Thoracic aorta (tissue), 2 donors: ENCODE measurements around the gene ERBB4. TPM values are rescaled to one million over a fixed set of nuclear protein-coding genes. Genes with fewer than 3 reads are reported as not detected.

Source experiments
- ATAC-seq: fragments of 150-250 bp; one replicate; pipeline ENCODE4 v1.8.0; 2017; ENCODE audit warnings: low read depth; ENCODE audit not compliant: insufficient number of reproducible peaks, low FRiP score
- DNase-seq: peaks from one replicate; pipeline ENCODE4 v3.0.0-alpha.2; 2020; ENCODE audit warnings: low spot score
- H3K27ac ChIP-seq, 2 donors: fragments of 200-600 bp; sonication (generic); 1 replicate in 1 of 2; 2 replicates in 1 of 2; pipeline ENCODE4 v1.5.1; 2016; ENCODE audit warnings: mild to moderate bottlenecking in 2 of 2, moderate library complexity in 2 of 2
- H3K27me3 ChIP-seq: fragments of 200-600 bp; sonication (generic); replicated peaks from 2 replicates; pipeline ENCODE4 v1.6.0; 2016; ENCODE audit warnings: mild to moderate bottlenecking; ENCODE audit not compliant: insufficient read depth
- H3K36me3 ChIP-seq: fragments of 200-600 bp; sonication (generic); one replicate; pipeline ENCODE4 v1.5.1; 2016
- H3K4me1 ChIP-seq, 2 donors: fragments of 200-600 bp; sonication (generic); 1 replicate in 1 of 2; 2 replicates in 1 of 2; pipeline versions ENCODE4 v1.5.1 to v1.6.0; 2016; ENCODE audit warnings: low read depth in 2 of 2, mild to moderate bottlenecking in 1 of 2; ENCODE audit not compliant: control insufficient read depth in 1 of 2
- H3K4me3 ChIP-seq: fragments of 200-600 bp; sonication (generic); 2 replicates; pipeline ENCODE4 v1.5.1; 2016; ENCODE audit warnings: mild to moderate bottlenecking
- H3K9me3 ChIP-seq: fragments of 200-600 bp; sonication (generic); 2 replicates; pipeline ENCODE4 v1.5.1; 2016
- total RNA-seq, 2 donors: library from RNA; depleted of rRNA; stranded (reverse); fragments of >200 nt; gene quantifications; one replicate each; pipeline versions ENCODE4 v1.1.0 to v1.2.3, GENCODE V29; 2016
- TF ChIP-seq, protein P1 (sequence below): fragments of 200-600 bp; sonication (generic); IDR thresholded peaks from one replicate; pipeline ENCODE4 v1.5.1; 2019; ENCODE audit warnings: antibody characterized with exemption

ERBB4 gene
- total RNA-seq, 2 donors from 2014 or later = 15.7 to 29.3 TPM

DNA sequence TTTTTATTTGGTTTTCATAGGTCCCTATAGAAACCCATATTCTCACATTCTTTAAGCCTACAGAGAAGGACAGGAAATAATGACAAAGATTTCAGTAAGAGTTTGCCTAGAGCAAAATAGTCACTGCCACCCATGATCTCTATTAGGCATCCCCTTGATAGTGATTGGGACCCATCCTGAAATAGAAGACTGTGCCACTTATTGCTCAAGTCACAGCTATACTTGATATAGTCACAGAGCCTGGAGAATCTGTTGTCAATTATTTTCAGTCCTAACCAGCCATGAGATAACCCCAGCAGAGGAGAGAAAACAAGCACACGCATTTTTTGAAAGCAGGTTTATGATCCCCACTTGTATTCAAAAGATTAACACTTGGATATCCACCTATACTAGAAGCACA is 8.2 kb downstream of the ERBB4 start:
- ATAC-seq (no peak), DNase-seq (no peak)
- peak overlapping the region; percentile 3 to 14 for H3K27ac ChIP-seq
- H3K36me3 ChIP-seq = no peaks in the 10 kb centered on the region
- H3K4me3 ChIP-seq = peak overlapping the region; percentile 23
- H3K27me3 ChIP-seq = no peaks in the 10 kb centered on the region
- TF ChIP-seq, protein P1, sequence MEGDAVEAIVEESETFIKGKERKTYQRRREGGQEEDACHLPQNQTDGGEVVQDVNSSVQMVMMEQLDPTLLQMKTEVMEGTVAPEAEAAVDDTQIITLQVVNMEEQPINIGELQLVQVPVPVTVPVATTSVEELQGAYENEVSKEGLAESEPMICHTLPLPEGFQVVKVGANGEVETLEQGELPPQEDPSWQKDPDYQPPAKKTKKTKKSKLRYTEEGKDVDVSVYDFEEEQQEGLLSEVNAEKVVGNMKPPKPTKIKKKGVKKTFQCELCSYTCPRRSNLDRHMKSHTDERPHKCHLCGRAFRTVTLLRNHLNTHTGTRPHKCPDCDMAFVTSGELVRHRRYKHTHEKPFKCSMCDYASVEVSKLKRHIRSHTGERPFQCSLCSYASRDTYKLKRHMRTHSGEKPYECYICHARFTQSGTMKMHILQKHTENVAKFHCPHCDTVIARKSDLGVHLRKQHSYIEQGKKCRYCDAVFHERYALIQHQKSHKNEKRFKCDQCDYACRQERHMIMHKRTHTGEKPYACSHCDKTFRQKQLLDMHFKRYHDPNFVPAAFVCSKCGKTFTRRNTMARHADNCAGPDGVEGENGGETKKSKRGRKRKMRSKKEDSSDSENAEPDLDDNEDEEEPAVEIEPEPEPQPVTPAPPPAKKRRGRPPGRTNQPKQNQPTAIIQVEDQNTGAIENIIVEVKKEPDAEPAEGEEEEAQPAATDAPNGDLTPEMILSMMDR = no peak
- H3K9me3 ChIP-seq = no peaks in the 10 kb centered on the region
- peaks cover 27 to 80% of the 10 kb centered on the region in 2 donors for H3K4me1 ChIP-seq

GRCh38 chr2:212528106-212528856 is 10.3 kb downstream of the ERBB4 start:
- no peaks in the 10 kb centered on the region for H3K36me3 ChIP-seq
- ATAC-seq (no peak), DNase-seq (no peak)
- H3K4me3 ChIP-seq = peak overlapping the region; percentile 64
- peaks cover 22 to 81% of the 10 kb centered on the region in 2 donors for H3K4me1 ChIP-seq
- no peaks in the 10 kb centered on the region for H3K9me3 ChIP-seq
- peak overlapping the region; percentile 3 to 31 for H3K27ac ChIP-seq
- TF ChIP-seq, protein P1 = no peak
- no peaks in the 10 kb centered on the region for H3K27me3 ChIP-seq

DNA sequence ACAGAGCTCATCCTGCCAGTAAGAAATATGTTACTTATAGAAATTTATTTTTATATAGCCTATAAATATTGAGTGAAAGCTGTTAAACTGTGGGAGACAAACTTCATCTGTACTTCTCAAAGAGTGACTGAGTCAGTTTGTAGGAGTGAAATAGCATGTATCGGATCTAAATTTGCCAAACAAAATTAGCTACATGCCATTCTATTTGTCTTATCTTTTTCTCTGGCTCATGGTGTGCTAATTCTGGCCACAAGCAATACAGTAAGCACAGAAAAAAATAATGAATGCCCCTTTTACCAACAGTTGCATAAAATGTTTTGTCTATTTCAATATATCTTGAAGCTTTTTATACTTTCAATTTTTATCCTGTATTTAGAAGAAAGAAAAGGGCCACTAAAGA is 12.5 kb downstream of the ERBB4 start:
- no peaks in the 10 kb centered on the region for H3K36me3 ChIP-seq
- H3K4me3 ChIP-seq = no peak overlapping the region
- no peaks in the 10 kb centered on the region for H3K9me3 ChIP-seq
- ATAC-seq (no peak), DNase-seq (no peak)
- TF ChIP-seq, protein P1 = no peak
- H3K4me1 ChIP-seq = peaks cover 20 to 70% of the 10 kb centered on the region in 2 donors
- H3K27me3 ChIP-seq = no peaks in the 10 kb centered on the region
- H3K27ac ChIP-seq = no peak overlapping the region

GRCh38 chr2:212523756-212524155 is 14.8 kb downstream of the ERBB4 start:
- no peak for DNase-seq
- TF ChIP-seq, protein P1 = no peak
- H3K27ac ChIP-seq = no peak overlapping the region
- peaks cover 9 to 60% of the 10 kb centered on the region in 2 donors for H3K4me1 ChIP-seq
- H3K9me3 ChIP-seq = no peaks in the 10 kb centered on the region
- no peaks in the 10 kb centered on the region for H3K27me3 ChIP-seq
- no peak overlapping the region for H3K4me3 ChIP-seq
- no peaks in the 10 kb centered on the region for H3K36me3 ChIP-seq
- no peak for ATAC-seq

- TF ChIP-seq, protein P1 = peak; percentile 17
- H3K4me3 ChIP-seq = no peak overlapping the region
These were observed 18.3 kb downstream of the ERBB4 start for GRCh38 chr2:212520340-212520739.

More at GRCh38 chr2:212520340-212520739, 18.3 kb downstream of the ERBB4 start:
- no peak overlapping the region for H3K27ac ChIP-seq
- no peaks in the 10 kb centered on the region for H3K9me3 ChIP-seq
- no peaks in the 10 kb centered on the region for H3K36me3 ChIP-seq
- DNase-seq (no peak), ATAC-seq (no peak)
- no peaks in the 10 kb centered on the region for H3K27me3 ChIP-seq
- peaks cover 6 to 51% of the 10 kb centered on the region in 2 donors for H3K4me1 ChIP-seq
